AG09309 (cell line): ENCODE results near the gene ARAP3.

ENCODE experiments used
- DNase-seq: peaks from one replicate; pipeline ENCODE4 v3.0.0-alpha.2; 2010; ENCODE audit warnings: low read depth
- H3K4me3 ChIP-seq: 2 replicates; pipeline ENCODE4 v1.5.1; 2011; ENCODE audit warnings: mild to moderate bottlenecking, low read depth, low read length, moderate library complexity; ENCODE audit not compliant: control insufficient read depth
- TF ChIP-seq, protein P1 (sequence below): IDR thresholded peaks from 2 replicates; pipeline ENCODE4 v1.5.1; 2011; ENCODE audit warnings: mild to moderate bottlenecking, low read depth, low read length, inconsistent platforms; ENCODE audit not compliant: insufficient read depth, control insufficient read depth; ENCODE audit errors: missing control alignments

Gene ARAP3

DNA sequence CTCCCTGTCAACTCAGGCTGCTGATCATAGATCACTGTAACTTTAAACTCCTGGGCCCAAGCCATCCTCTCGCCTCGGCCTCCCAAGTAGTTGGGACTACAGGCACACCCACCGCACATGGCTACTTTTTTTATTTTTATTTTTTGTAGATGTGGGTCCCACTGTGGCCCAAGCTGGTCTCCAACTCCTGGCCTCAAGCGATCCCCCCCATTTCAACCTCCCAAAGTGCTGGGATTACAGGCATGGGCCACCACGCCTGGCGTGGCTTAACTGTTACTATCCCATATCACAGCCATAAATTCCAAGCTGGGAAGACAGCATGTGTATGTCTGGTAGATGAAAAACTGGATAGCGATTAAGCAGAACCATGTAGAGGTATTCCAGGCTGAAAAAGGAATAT lies 46.4 kb downstream of the ARAP3 start:
- peak overlapping the region; percentile 92 for H3K4me3 ChIP-seq
- DNase-seq = no peak
- TF ChIP-seq, protein P1, sequence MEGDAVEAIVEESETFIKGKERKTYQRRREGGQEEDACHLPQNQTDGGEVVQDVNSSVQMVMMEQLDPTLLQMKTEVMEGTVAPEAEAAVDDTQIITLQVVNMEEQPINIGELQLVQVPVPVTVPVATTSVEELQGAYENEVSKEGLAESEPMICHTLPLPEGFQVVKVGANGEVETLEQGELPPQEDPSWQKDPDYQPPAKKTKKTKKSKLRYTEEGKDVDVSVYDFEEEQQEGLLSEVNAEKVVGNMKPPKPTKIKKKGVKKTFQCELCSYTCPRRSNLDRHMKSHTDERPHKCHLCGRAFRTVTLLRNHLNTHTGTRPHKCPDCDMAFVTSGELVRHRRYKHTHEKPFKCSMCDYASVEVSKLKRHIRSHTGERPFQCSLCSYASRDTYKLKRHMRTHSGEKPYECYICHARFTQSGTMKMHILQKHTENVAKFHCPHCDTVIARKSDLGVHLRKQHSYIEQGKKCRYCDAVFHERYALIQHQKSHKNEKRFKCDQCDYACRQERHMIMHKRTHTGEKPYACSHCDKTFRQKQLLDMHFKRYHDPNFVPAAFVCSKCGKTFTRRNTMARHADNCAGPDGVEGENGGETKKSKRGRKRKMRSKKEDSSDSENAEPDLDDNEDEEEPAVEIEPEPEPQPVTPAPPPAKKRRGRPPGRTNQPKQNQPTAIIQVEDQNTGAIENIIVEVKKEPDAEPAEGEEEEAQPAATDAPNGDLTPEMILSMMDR = no peak

DNA sequence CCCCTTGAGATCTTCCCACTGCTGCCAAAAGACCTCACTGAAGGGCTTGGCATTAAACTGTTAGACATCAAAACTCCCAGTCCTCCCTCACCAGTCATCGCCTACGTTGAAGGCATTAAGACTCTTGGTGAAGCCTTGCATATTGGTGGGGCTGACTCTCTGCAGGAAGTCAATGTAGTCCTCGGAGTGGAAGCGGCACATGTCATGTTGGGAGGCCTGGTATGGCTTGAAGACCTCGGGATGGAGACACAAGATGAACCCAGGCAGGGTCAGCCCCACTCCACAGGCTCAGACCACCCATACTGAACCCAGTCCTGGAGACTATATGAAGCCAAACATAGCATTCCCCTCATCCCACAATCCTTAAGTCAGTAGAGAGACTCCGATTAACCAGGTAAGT lies 47.3 kb downstream of the ARAP3 start:
- TF ChIP-seq, protein P1 = no peak
- DNase-seq = no peak
- H3K4me3 ChIP-seq = no peak overlapping the region

DNA sequence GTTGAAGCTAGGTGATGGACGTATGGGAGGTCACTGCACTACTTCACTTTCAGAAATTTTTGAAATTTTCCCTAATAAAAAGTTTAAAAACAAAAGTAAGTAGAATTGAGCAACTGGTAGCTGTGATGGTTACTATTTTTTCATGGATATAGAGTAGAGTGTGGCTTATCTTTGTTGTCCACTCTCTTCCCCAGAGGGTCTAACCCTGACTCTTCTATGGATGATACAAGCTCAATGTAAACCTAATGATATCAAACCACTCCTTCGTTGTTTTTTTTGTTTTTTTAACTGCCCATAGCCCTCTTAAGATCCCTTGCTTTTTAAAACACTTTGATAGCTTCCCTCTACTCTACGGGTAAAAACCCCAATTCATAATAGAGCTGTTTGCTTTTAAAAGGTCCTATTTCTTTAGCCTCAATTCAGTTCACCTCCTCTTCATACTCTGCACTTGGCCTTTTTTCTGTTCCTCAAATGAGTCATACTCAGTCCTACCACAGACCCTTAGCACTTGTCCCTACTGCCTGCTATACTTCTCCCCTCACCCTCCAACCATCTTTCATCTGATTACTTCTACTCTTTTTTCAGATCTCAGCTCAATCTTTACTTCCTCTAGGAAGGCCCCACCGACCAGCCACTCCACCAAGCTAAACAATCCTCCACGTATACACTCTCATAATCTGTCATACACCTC lies 48.0 kb downstream of the ARAP3 start:
- TF ChIP-seq, protein P1 = no peak
- H3K4me3 ChIP-seq = no peak overlapping the region
- DNase-seq = no peak

DNA sequence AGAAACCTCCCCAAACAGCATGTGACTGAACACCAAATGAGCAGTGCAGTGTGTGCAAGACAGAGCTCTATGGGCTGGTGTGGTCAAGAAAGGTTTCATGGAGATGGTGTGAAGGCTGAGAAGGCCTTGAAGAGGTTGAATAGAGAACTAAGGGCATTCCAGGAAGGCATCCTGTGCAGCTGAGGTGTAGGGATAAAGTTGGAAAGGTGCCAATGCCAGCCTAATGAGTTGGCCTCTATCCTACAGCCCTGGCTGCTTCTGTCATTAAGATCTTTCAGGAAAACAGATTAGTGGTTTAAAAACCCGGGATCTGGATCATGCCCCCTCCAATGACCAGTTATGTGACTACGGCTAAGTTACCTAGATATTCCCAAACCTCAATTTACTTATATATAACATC lies 49.4 kb downstream of the ARAP3 start:
- DNase-seq = no peak
- no peak overlapping the region for H3K4me3 ChIP-seq
- TF ChIP-seq, protein P1 = no peak

DNA sequence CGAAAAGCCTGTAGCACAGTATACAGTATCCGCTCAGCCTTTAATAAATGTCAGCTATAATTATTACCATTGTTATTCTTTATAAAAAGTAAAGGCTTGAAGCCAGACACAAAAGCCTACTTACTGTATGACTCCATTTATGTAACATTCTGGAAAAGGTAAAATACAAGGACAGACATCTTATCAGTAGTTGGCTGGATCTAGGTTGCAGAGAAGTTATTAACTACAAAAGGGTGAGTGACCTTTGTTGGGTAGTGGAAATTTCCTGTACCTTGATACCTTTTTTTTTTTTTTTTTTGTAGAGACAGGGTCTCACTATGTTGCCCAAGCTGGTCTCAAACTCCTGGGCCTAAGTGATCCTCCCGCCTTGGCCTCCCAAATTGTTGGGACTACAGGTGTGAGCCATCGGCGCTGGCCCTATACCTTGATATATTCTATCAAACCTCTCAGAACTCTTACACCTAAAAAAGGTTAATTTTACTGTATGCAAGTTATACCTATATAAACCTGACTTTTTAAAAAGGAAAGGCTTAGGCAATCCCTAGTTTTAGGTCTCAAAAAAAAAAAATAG lies 51.4 kb downstream of the ARAP3 start:
- TF ChIP-seq, protein P1 = no peak
- no peak for DNase-seq
- H3K4me3 ChIP-seq = no peak overlapping the region

DNA sequence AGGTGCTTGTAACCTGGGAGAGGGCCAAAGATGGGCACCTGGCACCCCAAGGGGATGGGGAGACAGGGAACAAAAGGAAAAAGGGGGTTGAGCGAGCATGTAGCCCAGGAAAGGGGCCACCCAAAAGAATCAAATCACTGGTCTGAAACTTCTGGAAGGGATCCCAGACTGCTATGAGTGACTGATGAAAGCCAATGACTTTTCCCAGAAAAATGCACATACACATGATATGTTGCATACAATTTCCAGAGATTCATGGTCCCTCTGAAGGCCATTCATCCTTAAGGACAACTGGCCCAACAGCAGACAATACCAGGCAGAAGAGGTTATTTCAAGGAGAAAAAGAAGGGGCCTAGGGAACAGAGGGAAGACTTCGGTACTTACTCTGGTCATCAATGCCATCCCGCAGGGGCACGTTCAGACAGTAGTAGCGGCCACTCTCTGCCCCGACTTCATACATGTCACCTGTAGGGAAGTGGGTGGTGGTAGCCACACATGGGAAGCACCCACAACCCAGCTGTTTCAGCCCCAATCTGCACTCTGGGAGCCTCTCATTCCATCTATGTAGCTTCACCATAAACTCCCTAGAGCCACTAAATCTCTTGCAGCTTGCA lies 53.7 kb downstream of the ARAP3 start:
- DNase-seq = no peak
- TF ChIP-seq, protein P1 = no peak
- H3K4me3 ChIP-seq = no peak overlapping the region
